OCI-LY3 (cell line): ENCODE data around the gene TNS3.

Source experiments
- H2AFZ ChIP-seq: fragments of 200-600, 300-600 bp; shearing (Covaris generic); 2 replicates; pipeline ENCODE4 v1.6.0; 2014; ENCODE audit warnings: antibody characterized with exemption, low read depth, low read length
- H3K27ac ChIP-seq: fragments of 200-600, 300-600 bp; sonication (generic); 2 replicates; pipeline ENCODE4 v1.5.1; 2014; ENCODE audit warnings: mild to moderate bottlenecking, low read length, moderate library complexity, mixed read lengths
- H3K27me3 ChIP-seq: fragments of 200-600, 300-600 bp; sonication (generic); 2 replicates; pipeline ENCODE4 v1.6.1; 2014; ENCODE audit warnings: low read depth, low read length, mixed read lengths
- H3K36me3 ChIP-seq: fragments of 200-600, 300-600 bp; sonication (generic); replicated peaks from 2 replicates; pipeline ENCODE3; 2014; ENCODE audit warnings: low read depth, low read length, mixed read lengths
- H3K4me1 ChIP-seq: fragments of 300-600, 200-600 bp; sonication (generic); 2 replicates; pipeline ENCODE4 v1.6.1; 2014; ENCODE audit warnings: low read length, mixed read lengths
- H3K4me2 ChIP-seq: fragments of 200-600, 300-600 bp; sonication (generic); 2 replicates; pipeline ENCODE4 v1.6.1; 2014; ENCODE audit warnings: low read length, mixed read lengths
- H3K4me3 ChIP-seq: fragments of 300-600, 200-600 bp; sonication (generic); 2 replicates; pipeline ENCODE4 v1.5.1; 2014; ENCODE audit warnings: antibody characterized with exemption, mild to moderate bottlenecking, low read length, moderate library complexity
- H3K79me2 ChIP-seq: fragments of 300-600, 200-600 bp; shearing (Covaris generic); 2 replicates; pipeline ENCODE4 v1.6.1; 2014; ENCODE audit warnings: mild to moderate bottlenecking, low read length, mixed read lengths
- H3K9ac ChIP-seq: fragments of 300-600, 200-600 bp; shearing (Covaris generic); 2 replicates; pipeline ENCODE4 v1.6.0; 2014; ENCODE audit warnings: mild to moderate bottlenecking, low read length, moderate library complexity
- H3K9me3 ChIP-seq: fragments of 200-600, 300-600 bp; shearing (Covaris generic); 2 replicates; pipeline ENCODE4 v1.6.1; 2014; ENCODE audit warnings: low read length, mixed read lengths; ENCODE audit not compliant: insufficient read depth
- H4K20me1 ChIP-seq: fragments of 200-600, 300-600 bp; sonication (generic); 2 replicates; pipeline ENCODE4 v1.6.1; 2016; ENCODE audit warnings: low read length, mixed read lengths; ENCODE audit not compliant: insufficient read depth
- EZH2phosphoT487 ChIP-seq: fragments of 200-600 bp; shearing (Covaris generic); IDR thresholded peaks from 2 replicates; pipeline ENCODE4 v1.6.1; 2018; ENCODE audit warnings: antibody characterized with exemption, mixed run types, low read depth
- TF ChIP-seq, protein P1 (sequence below): fragments of 200-600, 300-600 bp; sonication (generic); IDR thresholded peaks from 2 replicates; pipeline ENCODE4 v1.5.1; 2014; ENCODE audit warnings: antibody characterized with exemption, low read length, low read depth

The TNS3 gene

DNA sequence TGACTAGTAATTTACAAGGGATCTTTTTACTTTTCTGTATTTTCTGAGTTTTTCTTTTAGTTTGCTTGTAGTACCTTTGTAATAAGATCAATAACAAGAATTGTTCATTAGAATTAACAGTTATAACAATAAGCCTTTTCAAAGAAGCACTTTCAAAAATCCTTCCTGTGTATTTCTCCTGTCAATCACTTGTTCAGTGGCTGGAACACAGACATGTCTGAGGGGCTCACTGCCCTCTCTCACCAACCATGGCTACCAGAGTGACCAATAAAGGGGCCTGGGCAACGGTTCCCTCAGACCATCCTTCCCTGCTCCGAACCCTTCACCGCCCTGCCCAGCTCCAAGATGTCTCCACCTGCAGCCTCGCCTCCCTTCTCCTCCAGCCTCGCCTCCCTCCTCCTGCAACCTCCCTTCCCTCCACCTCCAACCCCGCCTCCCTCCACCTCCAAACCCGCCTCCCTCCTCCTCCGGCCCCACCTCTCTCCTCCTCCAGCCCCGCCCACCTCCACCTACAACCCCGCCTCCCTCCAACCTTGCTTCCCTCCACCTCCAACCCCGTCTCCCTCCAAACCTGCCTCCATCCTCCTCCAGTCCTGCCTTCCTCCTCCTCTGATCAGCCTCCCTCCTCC, 353.4 kb downstream of the TNS3 start:
- Histone ChIP-seq H3K27ac (no peak overlapping the region), H3K79me2 (no peaks in the 10 kb centered on the region), H3K9me3 (no peaks in the 10 kb centered on the region), H3K36me3 (no peaks in the 10 kb centered on the region), H4K20me1 (no peaks in the 10 kb centered on the region), H3K4me1 (peaks cover 7% of the 10 kb centered on the region), H3K9ac (no peak overlapping the region), H2AFZ (no peak overlapping the region), H3K4me3 (no peak overlapping the region), H3K4me2 (no peak overlapping the region), H3K27me3 (no peaks in the 10 kb centered on the region)
- TF ChIP-seq, protein P1, sequence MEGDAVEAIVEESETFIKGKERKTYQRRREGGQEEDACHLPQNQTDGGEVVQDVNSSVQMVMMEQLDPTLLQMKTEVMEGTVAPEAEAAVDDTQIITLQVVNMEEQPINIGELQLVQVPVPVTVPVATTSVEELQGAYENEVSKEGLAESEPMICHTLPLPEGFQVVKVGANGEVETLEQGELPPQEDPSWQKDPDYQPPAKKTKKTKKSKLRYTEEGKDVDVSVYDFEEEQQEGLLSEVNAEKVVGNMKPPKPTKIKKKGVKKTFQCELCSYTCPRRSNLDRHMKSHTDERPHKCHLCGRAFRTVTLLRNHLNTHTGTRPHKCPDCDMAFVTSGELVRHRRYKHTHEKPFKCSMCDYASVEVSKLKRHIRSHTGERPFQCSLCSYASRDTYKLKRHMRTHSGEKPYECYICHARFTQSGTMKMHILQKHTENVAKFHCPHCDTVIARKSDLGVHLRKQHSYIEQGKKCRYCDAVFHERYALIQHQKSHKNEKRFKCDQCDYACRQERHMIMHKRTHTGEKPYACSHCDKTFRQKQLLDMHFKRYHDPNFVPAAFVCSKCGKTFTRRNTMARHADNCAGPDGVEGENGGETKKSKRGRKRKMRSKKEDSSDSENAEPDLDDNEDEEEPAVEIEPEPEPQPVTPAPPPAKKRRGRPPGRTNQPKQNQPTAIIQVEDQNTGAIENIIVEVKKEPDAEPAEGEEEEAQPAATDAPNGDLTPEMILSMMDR = no peak
- no peak for TF ChIP-seq EZH2phosphoT487

DNA sequence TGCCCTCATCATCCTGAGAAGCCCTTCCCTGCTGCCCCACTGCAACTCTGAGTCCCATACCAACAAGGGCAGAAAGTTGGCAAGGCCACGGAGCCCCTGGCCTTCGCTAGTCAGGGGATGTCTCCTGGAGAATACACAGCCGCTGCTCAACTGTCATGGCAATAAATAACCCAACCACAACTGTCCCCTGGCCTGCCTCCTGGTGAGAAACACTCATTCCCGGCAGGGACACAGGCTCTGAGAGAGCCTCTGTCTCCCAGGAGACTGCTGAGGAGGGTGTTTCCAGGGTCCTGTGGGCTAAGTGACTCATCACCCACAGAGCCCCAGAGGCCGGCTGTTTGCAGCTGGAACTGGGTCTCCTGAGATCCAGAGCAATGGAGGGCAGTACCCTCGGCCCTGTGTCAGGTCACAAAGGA, 354.1 kb downstream of the TNS3 start:
- no peaks in the 10 kb centered on the region for H3K36me3 ChIP-seq
- H3K79me2 ChIP-seq = no peaks in the 10 kb centered on the region
- peaks cover 7% of the 10 kb centered on the region for H3K4me1 ChIP-seq
- H2AFZ ChIP-seq = no peak overlapping the region
- TF ChIP-seq, protein P1 = no peak
- TF ChIP-seq EZH2phosphoT487 = no peak
- H3K27ac ChIP-seq = no peak overlapping the region
- H3K4me2 ChIP-seq = no peak overlapping the region
- no peaks in the 10 kb centered on the region for H3K9me3 ChIP-seq
- H3K27me3 ChIP-seq = no peaks in the 10 kb centered on the region
- no peaks in the 10 kb centered on the region for H4K20me1 ChIP-seq
- no peak overlapping the region for H3K9ac ChIP-seq
- H3K4me3 ChIP-seq = no peak overlapping the region

DNA sequence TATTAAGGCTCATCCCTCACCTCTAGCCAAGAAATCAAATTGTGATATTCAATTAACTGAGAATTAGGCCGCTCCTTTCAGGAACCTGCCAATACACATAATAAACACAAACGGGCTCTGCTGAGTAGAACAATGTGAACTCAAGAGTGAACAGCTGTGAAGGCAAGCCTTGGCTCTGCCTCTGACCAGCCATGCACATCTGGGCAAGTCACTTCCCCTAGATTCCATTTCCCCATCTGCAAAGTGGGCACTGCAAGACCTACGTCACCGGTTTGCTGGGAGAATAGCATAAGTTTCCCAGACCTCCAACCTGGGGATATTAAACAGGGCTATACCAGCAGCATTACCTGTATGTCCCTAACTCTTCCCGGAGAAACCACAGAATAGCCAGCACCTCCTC, 355.2 kb downstream of the TNS3 start:
- 0 out of 2 replicates have a peak, but pooled peaks cover 3% of the 10 kb centered on the region for H3K27me3 ChIP-seq
- no peaks in the 10 kb centered on the region for H3K36me3 ChIP-seq
- no peaks in the 10 kb centered on the region for H4K20me1 ChIP-seq
- TF ChIP-seq EZH2phosphoT487 = no peak
- TF ChIP-seq, protein P1 = no peak
- no peak overlapping the region for H3K27ac ChIP-seq
- H3K4me3 ChIP-seq = no peak overlapping the region
- H3K4me2 ChIP-seq = no peak overlapping the region
- peaks cover 7% of the 10 kb centered on the region for H3K4me1 ChIP-seq
- no peak overlapping the region for H3K9ac ChIP-seq
- H3K79me2 ChIP-seq = no peaks in the 10 kb centered on the region
- no peaks in the 10 kb centered on the region for H3K9me3 ChIP-seq
- no peak overlapping the region for H2AFZ ChIP-seq

DNA sequence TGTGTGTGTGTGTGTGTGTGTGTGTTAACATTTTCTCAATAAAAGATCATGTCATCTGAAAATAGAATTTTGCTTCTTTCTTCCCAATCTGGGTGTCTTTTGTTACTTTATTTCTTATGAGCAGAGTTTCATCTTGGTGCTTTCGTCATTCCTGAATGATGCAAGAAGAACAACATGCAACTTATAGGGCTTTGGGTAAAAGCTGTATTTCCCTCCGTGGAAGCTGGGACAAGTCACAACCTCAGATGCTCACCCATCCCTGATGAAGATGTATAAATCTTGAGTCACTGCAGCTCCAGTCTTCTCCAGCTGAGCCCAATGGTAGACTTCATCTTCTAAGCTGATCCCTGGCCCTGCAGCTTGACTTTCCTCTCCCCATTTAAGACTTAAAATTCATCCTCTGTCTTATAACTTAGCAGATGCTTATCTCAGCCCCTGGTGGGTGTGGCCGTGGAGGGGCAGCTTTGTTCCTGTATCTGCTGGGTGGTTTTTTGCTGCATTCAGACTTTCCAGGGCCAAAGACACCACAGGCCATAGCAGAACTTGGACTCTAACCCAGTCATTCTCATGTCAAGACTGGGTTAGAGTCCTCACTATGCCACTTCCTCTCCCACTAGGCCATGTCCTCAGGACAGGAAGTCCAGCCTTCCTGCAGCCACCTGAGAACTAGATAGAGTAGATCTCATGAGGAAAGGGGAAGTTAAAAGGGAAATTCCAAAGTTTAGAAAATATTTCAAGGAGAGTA, 356.4 kb downstream of the TNS3 start:
- Histone ChIP-seq H3K79me2 (no peaks in the 10 kb centered on the region), H3K9me3 (no peaks in the 10 kb centered on the region), H3K36me3 (no peaks in the 10 kb centered on the region), H3K4me1 (peaks cover 7% of the 10 kb centered on the region), H3K9ac (no peak overlapping the region), H3K27me3 (0 out of 2 replicates have a peak, but pooled peaks cover 6% of the 10 kb centered on the region), H4K20me1 (no peaks in the 10 kb centered on the region), H3K4me3 (no peak overlapping the region), H2AFZ (no peak overlapping the region), H3K4me2 (no peak overlapping the region), H3K27ac (no peak overlapping the region)
- TF ChIP-seq, protein P1 = no peak
- no peak for TF ChIP-seq EZH2phosphoT487
